Fibroblast of the conjunctiva (primary cell): ENCODE results near the gene CCND1.
"Not testable (repeated sequence)": the region's sequence is repeated elsewhere in the genome, so short reads cannot be mapped to it uniquely, and the experiment has no call there.

ENCODE experiments used
- DNase-seq: peaks from one replicate; pipeline ENCODE4 v3.0.0-alpha.2; 2010; ENCODE audit warnings: low read depth

CCND1 gene

GRCh38 chr11:69618237-69618636 is 22.7 kb upstream of the CCND1 start:
- no peak for DNase-seq

DNA sequence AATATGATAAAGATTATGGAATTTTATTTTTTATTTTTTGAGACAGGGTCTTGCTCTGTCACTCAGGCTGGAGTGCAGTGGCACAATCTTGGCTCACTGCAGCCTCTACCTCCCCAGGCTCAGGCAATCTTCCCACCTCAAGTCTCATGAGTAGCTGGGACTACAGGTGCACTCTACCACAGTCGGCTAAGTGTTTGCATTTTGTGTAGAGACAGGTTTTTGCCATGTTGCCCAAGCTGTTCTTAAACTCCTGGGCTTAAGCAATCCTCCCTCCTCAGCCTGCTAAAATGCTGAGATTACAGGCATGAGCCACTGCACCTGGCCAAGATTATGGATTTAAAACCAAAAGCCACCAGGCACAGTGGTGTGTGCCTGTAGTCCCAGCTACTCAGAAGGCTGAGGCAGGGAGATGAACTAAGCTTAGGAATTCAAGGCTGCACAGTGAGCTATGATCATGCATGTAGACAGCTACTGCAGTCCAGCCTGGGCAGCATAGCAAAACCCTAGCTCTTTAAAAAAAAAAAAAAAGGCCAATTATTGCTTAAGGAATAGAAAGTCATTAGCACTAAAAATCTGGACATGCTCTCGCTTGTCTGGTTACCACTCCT is 20.2 kb upstream of the CCND1 start:
- DNase-seq: no peak

DNA sequence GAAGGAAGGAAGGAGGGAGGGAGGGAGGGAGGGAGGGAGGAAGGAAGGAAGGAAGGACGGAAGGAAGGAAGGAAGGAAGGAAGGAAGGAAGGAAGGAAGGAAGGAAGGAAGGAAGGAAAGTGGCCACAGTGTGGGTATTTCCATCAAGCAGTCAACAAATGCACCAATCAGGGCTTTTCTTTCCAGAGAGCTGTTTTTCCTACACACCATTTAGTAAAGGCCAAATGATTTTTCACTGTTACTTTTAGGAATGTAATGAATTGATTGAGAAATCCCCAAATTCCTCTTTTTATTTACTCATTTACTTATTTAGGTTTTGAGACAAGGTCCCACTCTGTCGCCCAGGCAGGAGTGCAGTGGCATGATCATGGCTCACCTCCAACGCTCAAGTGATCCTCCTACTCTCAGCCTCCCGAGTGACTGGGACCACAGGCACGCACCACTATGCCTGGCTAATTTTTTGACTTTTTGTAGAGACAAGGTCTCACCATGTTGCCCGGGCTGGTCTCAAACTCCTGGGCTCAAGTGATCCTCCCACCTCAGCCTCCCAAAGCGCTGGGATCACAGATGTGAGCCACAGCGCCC is 18.8 kb upstream of the CCND1 start:
- not testable (repeated sequence) for DNase-seq

GRCh38 chr11:69624293-69624692 is 16.7 kb upstream of the CCND1 start:
- no peak for DNase-seq

DNA sequence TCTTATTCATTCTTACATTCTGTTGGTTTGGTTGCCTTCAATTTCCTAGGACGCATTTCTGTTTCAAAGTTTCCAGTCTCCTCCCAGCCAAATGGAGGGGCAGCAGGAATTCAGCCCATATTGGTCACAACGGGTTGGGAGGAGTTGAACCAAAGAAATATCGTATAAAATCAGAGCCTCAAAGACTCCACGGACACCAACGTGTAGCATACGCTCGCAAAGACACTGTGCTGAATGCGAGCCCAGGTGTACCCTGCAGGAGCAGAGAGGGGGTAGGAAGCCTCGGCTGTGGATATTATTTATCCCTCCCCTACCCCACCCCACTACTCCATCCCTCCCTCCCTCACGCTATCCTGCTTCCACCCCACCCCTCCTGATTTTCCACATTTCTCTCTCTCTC is 15.5 kb upstream of the CCND1 start:
- DNase-seq: no peak

DNA sequence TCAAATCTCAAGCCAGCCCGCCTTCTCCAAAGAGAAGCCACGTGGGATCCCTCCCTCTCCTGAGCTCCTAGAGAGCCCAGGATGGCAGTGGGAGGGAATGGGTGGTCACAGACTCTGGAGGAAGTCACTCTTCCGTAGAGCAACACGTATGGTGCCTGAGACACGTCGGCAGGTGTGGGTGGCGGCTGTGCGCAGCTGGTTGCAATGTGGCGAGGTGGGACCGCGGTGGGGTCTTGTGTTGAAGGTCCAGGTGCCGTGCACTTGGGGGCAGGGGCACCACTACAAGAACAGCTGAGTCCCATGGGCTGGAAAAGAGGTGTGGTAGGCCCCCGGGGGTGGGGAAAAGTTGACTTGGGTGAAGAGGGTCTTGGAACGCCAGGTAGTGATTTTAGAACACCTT is 13.4 kb upstream of the CCND1 start:
- no peak for DNase-seq

- DNase-seq: no peak
Measured at GRCh38 chr11:69630017-69630416, 10.9 kb upstream of the CCND1 start.

GRCh38 chr11:69630424-69630823 is 10.5 kb upstream of the CCND1 start:
- DNase-seq: no peak

DNA sequence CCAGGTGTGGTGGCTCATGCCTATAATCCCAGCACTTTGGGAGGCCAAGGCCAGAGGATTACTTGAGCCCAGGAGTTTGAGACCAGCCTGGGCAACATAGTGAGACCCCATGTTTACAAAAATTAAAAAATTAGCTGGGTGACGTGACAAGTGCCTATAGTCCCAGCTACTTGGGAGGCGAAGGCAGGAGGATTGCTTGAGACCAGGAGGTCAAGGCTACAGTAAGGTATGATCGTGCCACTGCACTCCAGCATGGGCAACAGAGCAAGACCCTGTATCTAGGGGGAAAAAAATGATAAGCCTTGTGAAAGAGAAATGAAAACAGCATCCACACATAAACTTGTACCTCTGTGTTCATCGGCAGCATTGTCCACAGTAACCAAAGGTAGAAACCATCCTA is 8.1 kb upstream of the CCND1 start:
- no peak for DNase-seq

- no peak for DNase-seq
Measured at GRCh38 chr11:69634069-69634468, 6.9 kb upstream of the CCND1 start.

DNA sequence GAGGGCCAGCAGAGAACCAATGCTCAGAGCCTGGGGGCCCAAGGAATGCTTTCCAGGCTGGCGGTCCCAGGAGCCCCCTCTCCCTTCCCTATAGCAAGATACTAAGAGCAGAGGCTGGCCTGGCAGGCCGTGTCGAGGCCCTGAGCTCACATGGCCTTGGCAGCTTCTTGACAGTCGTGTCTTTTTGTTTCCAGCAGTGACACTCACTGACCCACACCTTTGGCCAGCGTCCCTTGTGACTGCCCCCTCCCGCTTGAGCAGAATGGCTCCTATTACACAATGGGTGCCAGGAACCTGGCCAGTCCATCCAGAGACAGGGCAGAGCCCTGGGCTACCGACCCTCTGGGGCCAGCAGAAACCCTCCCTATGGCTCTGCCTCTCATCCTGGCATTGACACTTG is 6.4 kb upstream of the CCND1 start:
- DNase-seq: no peak

GRCh38 chr11:69635195-69635594 is 5.8 kb upstream of the CCND1 start:
- DNase-seq: no peak

DNA sequence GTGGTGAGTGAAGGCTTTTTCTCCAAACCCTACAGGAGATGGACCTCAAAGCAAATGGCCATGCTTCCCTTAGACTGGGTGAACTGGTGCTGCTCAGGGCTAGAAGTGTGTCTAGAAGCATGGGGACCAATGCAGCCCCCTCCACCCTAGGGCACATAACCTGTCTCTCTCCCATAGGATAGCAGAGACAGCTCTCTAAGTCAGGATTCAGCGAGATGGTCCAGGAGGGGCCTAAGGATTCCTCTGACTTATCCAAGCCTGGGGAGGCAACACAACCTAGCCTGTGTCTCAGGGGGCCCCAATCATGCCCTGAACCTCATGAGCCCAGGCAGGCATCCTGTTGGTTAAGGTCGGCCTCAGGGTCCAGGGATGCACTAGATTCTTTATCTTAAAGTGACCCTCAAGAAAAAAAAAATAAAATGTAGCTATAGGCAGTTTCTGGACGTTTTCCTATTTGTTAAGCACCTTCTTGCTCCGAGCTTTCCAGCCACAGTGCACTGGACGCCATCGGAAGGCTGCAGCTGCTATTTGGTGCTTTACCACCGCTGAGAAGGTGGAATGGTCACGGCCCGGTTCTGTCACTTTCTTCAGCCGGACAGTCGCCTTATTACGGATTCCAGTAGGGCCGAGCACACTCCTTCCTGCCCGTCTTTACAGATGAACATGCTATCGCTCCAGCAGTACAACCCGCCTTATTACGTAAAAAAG is 5.0 kb upstream of the CCND1 start:
- no peak for DNase-seq

DNA sequence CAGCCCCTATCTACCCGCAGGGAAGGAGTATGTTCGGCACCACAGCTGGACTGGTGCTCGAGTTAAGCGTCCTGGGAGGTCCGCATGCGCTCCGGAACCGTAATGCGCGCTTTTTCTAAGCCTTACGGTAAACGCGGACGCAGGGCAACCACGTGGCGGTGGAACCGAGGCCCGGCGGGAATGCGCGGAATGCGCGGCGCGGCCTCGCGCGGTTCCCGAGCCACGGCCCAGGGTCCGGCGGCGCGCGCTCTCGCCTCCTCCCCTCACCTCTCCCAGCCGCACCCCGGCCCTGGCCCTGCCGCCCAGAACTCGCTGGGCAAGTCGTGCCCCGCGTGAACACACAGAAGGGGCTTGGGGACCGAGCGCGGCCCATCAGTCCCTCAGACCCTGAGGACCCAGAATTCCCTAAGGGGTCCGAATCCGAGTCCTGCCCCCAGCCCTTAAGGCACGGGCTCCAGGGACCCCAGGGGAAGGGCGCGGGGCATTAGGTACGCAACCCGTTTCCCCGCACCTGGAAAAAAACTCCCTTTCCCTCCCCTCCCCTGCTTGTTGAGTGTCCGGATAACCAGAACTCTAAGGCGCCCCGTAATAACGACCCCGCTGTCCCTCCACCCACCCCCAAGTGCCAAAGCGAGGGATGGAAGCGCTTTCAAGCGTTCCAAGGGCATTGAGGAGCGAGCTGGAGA is 4.3 kb upstream of the CCND1 start:
- no peak for DNase-seq

- DNase-seq: no peak
Measured at GRCh38 chr11:69637198-69637940, 3.6 kb upstream of the CCND1 start.

GRCh38 chr11:69637941-69638871 is 2.8 kb upstream of the CCND1 start:
- no peak for DNase-seq

DNA sequence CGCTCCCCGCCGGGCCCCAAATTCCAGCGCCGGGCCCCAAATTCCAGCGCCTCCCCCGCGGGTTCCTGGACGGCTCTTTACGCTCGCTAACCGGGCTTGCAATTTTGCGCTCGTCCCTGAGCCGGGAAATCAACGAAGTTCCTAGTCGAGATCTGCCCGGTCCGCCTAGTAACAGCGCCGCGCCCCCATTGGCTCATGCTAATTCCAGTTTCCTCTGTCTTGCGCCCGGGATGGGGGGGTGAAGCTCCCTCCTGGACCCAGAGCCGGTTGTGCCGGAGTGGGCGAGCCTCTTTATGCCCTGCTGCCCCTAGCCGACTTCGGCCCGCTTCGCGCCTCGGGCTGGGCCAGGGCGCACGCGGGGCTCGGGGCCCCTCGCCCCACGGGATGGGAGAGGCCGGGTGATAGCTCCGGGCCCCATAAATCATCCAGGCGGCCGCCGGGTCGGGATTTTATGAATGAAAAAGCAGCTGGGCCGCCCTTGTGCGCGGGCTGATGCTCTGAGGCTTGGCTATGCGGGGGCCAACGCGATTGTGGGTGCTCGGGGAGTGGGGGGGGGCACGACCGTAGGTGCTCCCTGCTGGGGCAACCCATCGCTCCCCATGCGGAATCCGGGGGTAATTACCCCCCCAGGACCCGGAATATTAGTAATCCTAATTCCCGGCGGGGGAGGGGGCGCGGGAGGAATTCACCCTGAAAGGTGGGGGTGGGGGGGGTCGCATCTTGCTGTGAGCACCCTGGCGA is 1.8 kb upstream of the CCND1 start:
- peak; percentile 88 for DNase-seq

DNA sequence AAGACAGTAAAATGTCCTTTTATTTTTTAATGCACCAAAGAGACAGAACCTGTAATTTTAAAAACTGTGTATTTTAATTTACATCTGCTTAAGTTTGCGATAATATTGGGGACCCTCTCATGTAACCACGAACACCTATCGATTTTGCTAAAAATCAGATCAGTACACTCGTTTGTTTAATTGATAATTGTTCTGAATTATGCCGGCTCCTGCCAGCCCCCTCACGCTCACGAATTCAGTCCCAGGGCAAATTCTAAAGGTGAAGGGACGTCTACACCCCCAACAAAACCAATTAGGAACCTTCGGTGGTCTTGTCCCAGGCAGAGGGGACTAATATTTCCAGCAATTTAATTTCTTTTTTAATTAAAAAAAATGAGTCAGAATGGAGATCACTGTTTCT is 1.1 kb upstream of the CCND1 start:
- DNase-seq: no peak

DNA sequence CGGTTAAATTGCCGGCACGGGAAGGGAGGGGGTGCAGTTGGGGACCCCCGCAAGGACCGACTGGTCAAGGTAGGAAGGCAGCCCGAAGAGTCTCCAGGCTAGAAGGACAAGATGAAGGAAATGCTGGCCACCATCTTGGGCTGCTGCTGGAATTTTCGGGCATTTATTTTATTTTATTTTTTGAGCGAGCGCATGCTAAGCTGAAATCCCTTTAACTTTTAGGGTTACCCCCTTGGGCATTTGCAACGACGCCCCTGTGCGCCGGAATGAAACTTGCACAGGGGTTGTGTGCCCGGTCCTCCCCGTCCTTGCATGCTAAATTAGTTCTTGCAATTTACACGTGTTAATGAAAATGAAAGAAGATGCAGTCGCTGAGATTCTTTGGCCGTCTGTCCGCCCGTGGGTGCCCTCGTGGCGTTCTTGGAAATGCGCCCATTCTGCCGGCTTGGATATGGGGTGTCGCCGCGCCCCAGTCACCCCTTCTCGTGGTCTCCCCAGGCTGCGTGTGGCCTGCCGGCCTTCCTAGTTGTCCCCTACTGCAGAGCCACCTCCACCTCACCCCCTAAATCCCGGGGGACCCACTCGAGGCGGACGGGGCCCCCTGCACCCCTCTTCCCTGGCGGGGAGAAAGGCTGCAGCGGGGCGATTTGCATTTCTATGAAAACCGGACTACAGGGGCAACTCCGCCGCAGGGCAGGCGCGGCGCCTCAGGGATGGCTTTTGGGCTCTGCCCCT is 529 bp upstream of the CCND1 start:
- DNase-seq: no peak
